HCT116 (cell line): ENCODE measurements around the gene CTDSP1.

Experiments used
- ATF3 ChIP-seq: IDR thresholded peaks from 2 replicates; pipeline ENCODE4 v1.6.1; 2012
- EGR1 ChIP-seq: IDR thresholded peaks from 2 replicates; pipeline ENCODE4 v1.6.1; 2012; ENCODE audit warnings: low read depth
- EZH2 ChIP-seq: fragments of 200-600 bp; sonication (generic); IDR thresholded peaks from 2 replicates; pipeline ENCODE4 v1.6.1; 2017; ENCODE audit warnings: antibody characterized with exemption, mixed run types
- FOSL1 ChIP-seq: IDR thresholded peaks from 2 replicates; pipeline ENCODE4 v1.6.1; 2012; ENCODE audit warnings: low read depth
- MAX ChIP-seq: IDR thresholded peaks from 2 replicates; pipeline ENCODE4 v1.6.1; 2012
- POLR2A ChIP-seq: IDR thresholded peaks from 2 replicates; pipeline ENCODE4 v1.7.0; 2011; ENCODE audit warnings: borderline replicate concordance; ENCODE audit not compliant: insufficient read depth, insufficient read length; ENCODE audit errors: extremely low read depth
- POLR2AphosphoS5 ChIP-seq: IDR thresholded peaks from 2 replicates; pipeline ENCODE4 v1.6.1; 2011; ENCODE audit warnings: mild to moderate bottlenecking, low read depth, low read length, moderate library complexity
- SIN3A ChIP-seq: IDR thresholded peaks from 2 replicates; pipeline ENCODE4 v1.6.1; 2012; ENCODE audit warnings: low read depth
- TCF7L2 ChIP-seq: IDR thresholded peaks from 2 replicates; pipeline ENCODE4 v1.7.0; 2011; ENCODE audit warnings: borderline replicate concordance, inconsistent platforms; ENCODE audit not compliant: insufficient read depth, insufficient read length; ENCODE audit errors: extremely low read depth
- YY1 ChIP-seq: IDR thresholded peaks from 2 replicates; pipeline ENCODE4 v1.6.1; 2011; ENCODE audit warnings: low read length, low read depth, moderate library complexity, mild to moderate bottlenecking; ENCODE audit not compliant: insufficient replicate concordance; ENCODE audit errors: extremely low read depth
- TF ChIP-seq, protein P1 (sequence below), 3 experiments: fragments of 200-600 bp in 1 of 3; sonication (generic) in 1 of 3; IDR thresholded peaks in 2 of 3; conservative IDR thresholded peaks in 1 of 3; 2 replicates each; pipeline ENCODE4 v1.5.1; 2012 to 2017; ENCODE audit warnings: low read depth in 2 of 3, low read length in 2 of 3, antibody characterized with exemption in 1 of 3, borderline replicate concordance in 1 of 3, control low read depth in 1 of 3, mild to moderate bottlenecking in 1 of 3, mixed read lengths in 1 of 3, mixed run types in 1 of 3, moderate library complexity in 1 of 3; ENCODE audit not compliant: insufficient read depth in 1 of 3
- TF ChIP-seq, protein P2 (sequence below): IDR thresholded peaks from 2 replicates; pipeline ENCODE4 v1.6.1; 2012; ENCODE audit warnings: low read depth
- TF ChIP-seq, protein P3 (sequence below): IDR thresholded peaks from 2 replicates; pipeline ENCODE4 v1.6.1; 2011; ENCODE audit warnings: mild to moderate bottlenecking, low read length, moderate library complexity; ENCODE audit not compliant: insufficient replicate concordance; ENCODE audit errors: extremely low read depth

DNA sequence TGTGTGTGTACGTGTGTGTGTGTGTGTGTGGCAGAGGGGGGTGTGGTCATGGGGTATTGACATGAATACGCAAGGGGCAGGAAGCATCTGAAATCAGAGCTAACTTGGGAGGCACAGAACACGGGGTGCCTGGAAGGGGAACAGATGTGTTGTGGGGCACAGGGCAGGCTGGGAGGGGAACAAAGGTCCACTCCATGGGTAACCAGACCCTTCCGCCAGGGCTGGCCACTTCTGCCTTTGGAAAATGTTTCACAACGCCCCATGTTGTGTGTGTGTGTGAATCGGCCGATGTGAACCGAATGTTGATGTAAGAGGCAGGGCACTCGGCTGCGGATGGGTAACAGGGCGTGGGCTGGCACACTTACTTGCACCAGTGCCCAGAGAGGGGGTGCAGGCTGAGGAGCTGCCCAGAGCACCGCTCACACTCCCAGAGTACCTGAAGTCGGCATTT lies 17.7 kb upstream of the CTDSP1 start, which contains the start of gene SLC11A1:
- TF ChIP-seq TCF7L2 (no peak), POLR2AphosphoS5 (no peak), FOSL1 (no peak), POLR2A (no peak), ATF3 (no peak), MAX (no peak), SIN3A (no peak), EZH2 (no peak), YY1 (no peak), EGR1 (no peak)
- TF ChIP-seq, protein P1, sequence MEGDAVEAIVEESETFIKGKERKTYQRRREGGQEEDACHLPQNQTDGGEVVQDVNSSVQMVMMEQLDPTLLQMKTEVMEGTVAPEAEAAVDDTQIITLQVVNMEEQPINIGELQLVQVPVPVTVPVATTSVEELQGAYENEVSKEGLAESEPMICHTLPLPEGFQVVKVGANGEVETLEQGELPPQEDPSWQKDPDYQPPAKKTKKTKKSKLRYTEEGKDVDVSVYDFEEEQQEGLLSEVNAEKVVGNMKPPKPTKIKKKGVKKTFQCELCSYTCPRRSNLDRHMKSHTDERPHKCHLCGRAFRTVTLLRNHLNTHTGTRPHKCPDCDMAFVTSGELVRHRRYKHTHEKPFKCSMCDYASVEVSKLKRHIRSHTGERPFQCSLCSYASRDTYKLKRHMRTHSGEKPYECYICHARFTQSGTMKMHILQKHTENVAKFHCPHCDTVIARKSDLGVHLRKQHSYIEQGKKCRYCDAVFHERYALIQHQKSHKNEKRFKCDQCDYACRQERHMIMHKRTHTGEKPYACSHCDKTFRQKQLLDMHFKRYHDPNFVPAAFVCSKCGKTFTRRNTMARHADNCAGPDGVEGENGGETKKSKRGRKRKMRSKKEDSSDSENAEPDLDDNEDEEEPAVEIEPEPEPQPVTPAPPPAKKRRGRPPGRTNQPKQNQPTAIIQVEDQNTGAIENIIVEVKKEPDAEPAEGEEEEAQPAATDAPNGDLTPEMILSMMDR (IDR thresholded peaks at IDR 0.05 in 2 of 3, conservative IDR thresholded peaks at IDR 0.05 in 1 of 3; ENCODE audit: borderline replicate concordance in 1 of 3, insufficient read depth in 1 of 3, low read depth in 2 of 3, low read length in 2 of 3): no peak
- TF ChIP-seq, protein P2, sequence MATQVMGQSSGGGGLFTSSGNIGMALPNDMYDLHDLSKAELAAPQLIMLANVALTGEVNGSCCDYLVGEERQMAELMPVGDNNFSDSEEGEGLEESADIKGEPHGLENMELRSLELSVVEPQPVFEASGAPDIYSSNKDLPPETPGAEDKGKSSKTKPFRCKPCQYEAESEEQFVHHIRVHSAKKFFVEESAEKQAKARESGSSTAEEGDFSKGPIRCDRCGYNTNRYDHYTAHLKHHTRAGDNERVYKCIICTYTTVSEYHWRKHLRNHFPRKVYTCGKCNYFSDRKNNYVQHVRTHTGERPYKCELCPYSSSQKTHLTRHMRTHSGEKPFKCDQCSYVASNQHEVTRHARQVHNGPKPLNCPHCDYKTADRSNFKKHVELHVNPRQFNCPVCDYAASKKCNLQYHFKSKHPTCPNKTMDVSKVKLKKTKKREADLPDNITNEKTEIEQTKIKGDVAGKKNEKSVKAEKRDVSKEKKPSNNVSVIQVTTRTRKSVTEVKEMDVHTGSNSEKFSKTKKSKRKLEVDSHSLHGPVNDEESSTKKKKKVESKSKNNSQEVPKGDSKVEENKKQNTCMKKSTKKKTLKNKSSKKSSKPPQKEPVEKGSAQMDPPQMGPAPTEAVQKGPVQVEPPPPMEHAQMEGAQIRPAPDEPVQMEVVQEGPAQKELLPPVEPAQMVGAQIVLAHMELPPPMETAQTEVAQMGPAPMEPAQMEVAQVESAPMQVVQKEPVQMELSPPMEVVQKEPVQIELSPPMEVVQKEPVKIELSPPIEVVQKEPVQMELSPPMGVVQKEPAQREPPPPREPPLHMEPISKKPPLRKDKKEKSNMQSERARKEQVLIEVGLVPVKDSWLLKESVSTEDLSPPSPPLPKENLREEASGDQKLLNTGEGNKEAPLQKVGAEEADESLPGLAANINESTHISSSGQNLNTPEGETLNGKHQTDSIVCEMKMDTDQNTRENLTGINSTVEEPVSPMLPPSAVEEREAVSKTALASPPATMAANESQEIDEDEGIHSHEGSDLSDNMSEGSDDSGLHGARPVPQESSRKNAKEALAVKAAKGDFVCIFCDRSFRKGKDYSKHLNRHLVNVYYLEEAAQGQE: no peak
- TF ChIP-seq, protein P3, sequence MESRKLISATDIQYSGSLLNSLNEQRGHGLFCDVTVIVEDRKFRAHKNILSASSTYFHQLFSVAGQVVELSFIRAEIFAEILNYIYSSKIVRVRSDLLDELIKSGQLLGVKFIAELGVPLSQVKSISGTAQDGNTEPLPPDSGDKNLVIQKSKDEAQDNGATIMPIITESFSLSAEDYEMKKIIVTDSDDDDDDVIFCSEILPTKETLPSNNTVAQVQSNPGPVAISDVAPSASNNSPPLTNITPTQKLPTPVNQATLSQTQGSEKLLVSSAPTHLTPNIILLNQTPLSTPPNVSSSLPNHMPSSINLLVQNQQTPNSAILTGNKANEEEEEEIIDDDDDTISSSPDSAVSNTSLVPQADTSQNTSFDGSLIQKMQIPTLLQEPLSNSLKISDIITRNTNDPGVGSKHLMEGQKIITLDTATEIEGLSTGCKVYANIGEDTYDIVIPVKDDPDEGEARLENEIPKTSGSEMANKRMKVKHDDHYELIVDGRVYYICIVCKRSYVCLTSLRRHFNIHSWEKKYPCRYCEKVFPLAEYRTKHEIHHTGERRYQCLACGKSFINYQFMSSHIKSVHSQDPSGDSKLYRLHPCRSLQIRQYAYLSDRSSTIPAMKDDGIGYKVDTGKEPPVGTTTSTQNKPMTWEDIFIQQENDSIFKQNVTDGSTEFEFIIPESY: no peak
